IMR-90 (cell line): ENCODE data around the gene CD99L2. TPM values are rescaled to one million over a fixed set of nuclear protein-coding genes. Genes with fewer than 3 reads are reported as not detected.

ENCODE experiments used
- ATAC-seq: fragments of 200-7000 bp; cut with Tn5 transposase; 2 replicates; pipeline ENCODE4 v1.9.1; 2020; ENCODE audit warnings: low read depth, mild to moderate bottlenecking, moderate library complexity
- BruUV-seq: library from RNA; stranded (reverse); fragments of 400-500 nt; replicated peaks from 2 replicates; lab custom pipeline; 2021; lab: Mats Ljungman, UMichigan
- CTCF ChIA-PET: fragments of 300-600 bp; formaldehyde crosslinking; extraction: SDS; loops from one replicate; lab custom pipeline; 2021; ENCODE audit warnings: antibody characterized with exemption; lab: Yijun Ruan, JAX
- POLR2A ChIA-PET: fragments of 300-600 bp; sonication (Branson Sonifier 250); formaldehyde crosslinking; loops from one replicate; lab custom pipeline; 2022; ENCODE audit warnings: antibody characterized with exemption; ENCODE audit not compliant: unreplicated experiment; lab: Charles Lee
- DNase-seq: peaks from one replicate; pipeline ENCODE4 v3.0.0; 2013
- H2AFZ ChIP-seq: replicated peaks from 2 replicates; pipeline ENCODE3; 2013; ENCODE audit warnings: low read length, mild to moderate bottlenecking; ENCODE audit not compliant: poor library complexity
- H2AK5ac ChIP-seq: 2 replicates; pipeline ENCODE4 v1.6.1; 2013; ENCODE audit warnings: low read depth, low read length, inconsistent platforms
- H2AK9ac ChIP-seq: replicated peaks from 2 replicates; pipeline ENCODE3; 2013; ENCODE audit warnings: mild to moderate bottlenecking, low read depth, low read length, moderate library complexity; ENCODE audit not compliant: poor library complexity
- H2BK120ac ChIP-seq: 2 replicates; pipeline ENCODE4 v1.6.1; 2013; ENCODE audit warnings: low read depth, low read length, inconsistent platforms
- H2BK15ac ChIP-seq: 3 replicates; pipeline ENCODE4 v1.6.1; 2013; ENCODE audit warnings: low read depth, low read length, inconsistent platforms
- H2BK20ac ChIP-seq: 2 replicates; pipeline ENCODE4 v1.6.1; 2013; ENCODE audit warnings: low read depth, mild to moderate bottlenecking, inconsistent platforms, low read length, moderate library complexity
- H2BK5ac ChIP-seq: 2 replicates; pipeline ENCODE4 v1.6.1; 2013; ENCODE audit warnings: mild to moderate bottlenecking, low read depth, low read length, inconsistent platforms; ENCODE audit not compliant: poor library complexity, severe bottlenecking
- H3K14ac ChIP-seq: replicated peaks from 2 replicates; pipeline ENCODE4 v1.6.1; 2013; ENCODE audit warnings: low read depth, low read length, inconsistent platforms
- H3K18ac ChIP-seq: 2 replicates; pipeline ENCODE4 v1.6.1; 2013; ENCODE audit warnings: low read depth, low read length, control low read depth
- H3K23ac ChIP-seq: 2 replicates; pipeline ENCODE4 v1.6.1; 2013; ENCODE audit warnings: low read depth, low read length, inconsistent platforms
- H3K27ac ChIP-seq: 2 replicates; pipeline ENCODE4 v1.5.1; 2013; ENCODE audit warnings: mild to moderate bottlenecking, control low read depth, low read length; ENCODE audit not compliant: insufficient read depth
- H3K27me3 ChIP-seq: 2 replicates; pipeline ENCODE4 v1.6.1; 2013; ENCODE audit warnings: low read length; ENCODE audit not compliant: control insufficient read depth, insufficient read depth
- H3K36me3 ChIP-seq: 2 replicates; pipeline ENCODE4 v1.6.1; 2013; ENCODE audit warnings: low read length, mixed read lengths; ENCODE audit not compliant: control insufficient read depth, insufficient read depth
- H3K4ac ChIP-seq: 2 replicates; pipeline ENCODE4 v1.6.1; 2013; ENCODE audit warnings: low read depth, low read length, inconsistent platforms
- H3K4me1 ChIP-seq: 2 replicates; pipeline ENCODE4 v1.6.1; 2013; ENCODE audit warnings: low read length, mixed read lengths; ENCODE audit not compliant: control insufficient read depth, insufficient read depth
- H3K4me2 ChIP-seq: 2 replicates; pipeline ENCODE4 v1.6.1; 2013; ENCODE audit warnings: low read depth, mild to moderate bottlenecking, control low read depth, low read length, moderate library complexity
- H3K4me3 ChIP-seq: 2 replicates; pipeline ENCODE4 v1.5.1; 2013; ENCODE audit warnings: low read depth, mild to moderate bottlenecking, control low read depth, low read length, moderate library complexity; ENCODE audit not compliant: insufficient read depth
- H3K56ac ChIP-seq: 2 replicates; pipeline ENCODE4 v1.6.1; 2013; ENCODE audit warnings: low read length, inconsistent platforms; ENCODE audit not compliant: insufficient read depth; ENCODE audit errors: extremely low read depth
- H3K79me1 ChIP-seq, 2 experiments: 2 replicates each; pipeline ENCODE4 v1.6.1; 2013; ENCODE audit warnings: low read length in 2 of 2, inconsistent platforms in 1 of 2, low read depth in 1 of 2
- H3K9ac ChIP-seq: 2 replicates; pipeline ENCODE4 v1.6.1; 2013; ENCODE audit warnings: low read depth, low read length, control low read depth
- H3K9me1 ChIP-seq: 2 replicates; pipeline ENCODE4 v1.6.1; 2013; ENCODE audit warnings: low read length, inconsistent platforms; ENCODE audit not compliant: insufficient read depth
- H3K9me3 ChIP-seq: 2 replicates; pipeline ENCODE4 v1.6.1; 2013; ENCODE audit warnings: low read length; ENCODE audit not compliant: control insufficient read depth, insufficient read depth
- H4K20me1 ChIP-seq: 2 replicates; pipeline ENCODE4 v1.6.1; 2013; ENCODE audit warnings: low read length, inconsistent platforms; ENCODE audit not compliant: insufficient read depth
- H4K5ac ChIP-seq: 2 replicates; pipeline ENCODE4 v1.6.1; 2013; ENCODE audit warnings: mild to moderate bottlenecking, low read depth, low read length, control low read depth
- H4K8ac ChIP-seq, 2 experiments: 2 replicates each; pipeline ENCODE4 v1.6.1; 2013; ENCODE audit warnings: low read depth in 2 of 2, low read length in 2 of 2, control low read depth in 1 of 2, inconsistent platforms in 1 of 2
- H4K91ac ChIP-seq: 2 replicates; pipeline ENCODE4 v1.6.1; 2013; ENCODE audit warnings: low read depth, low read length, inconsistent platforms; ENCODE audit not compliant: insufficient read depth
- BHLHE40 ChIP-seq: fragments of 150-350 bp; IDR thresholded peaks from 2 replicates; pipeline ENCODE4 v1.6.1; 2016; ENCODE audit warnings: mild to moderate bottlenecking, low read depth, low read length
- CEBPB ChIP-seq: IDR thresholded peaks from 2 replicates; pipeline ENCODE4 v1.6.1; 2012; ENCODE audit warnings: low read depth, low read length, improper control_type of control experiment
- CHD1 ChIP-seq: IDR thresholded peaks from 2 replicates; pipeline ENCODE4 v1.6.1; 2012; ENCODE audit warnings: low read depth, low read length, improper control_type of control experiment
- ELK1 ChIP-seq: fragments of 150-350 bp; IDR thresholded peaks from 2 replicates; pipeline ENCODE4 v1.6.1; 2016; ENCODE audit warnings: low read depth, mild to moderate bottlenecking, low read length, moderate library complexity, borderline replicate concordance
- FOS ChIP-seq: fragments of 150-350 bp; IDR thresholded peaks from 2 replicates; pipeline ENCODE4 v1.6.1; 2016; ENCODE audit warnings: low read depth, low read length
- MAFK ChIP-seq: IDR thresholded peaks from 2 replicates; pipeline ENCODE4 v1.6.1; 2012; ENCODE audit warnings: low read depth, low read length, improper control_type of control experiment
- MAZ ChIP-seq: IDR thresholded peaks from 2 replicates; pipeline ENCODE4 v1.6.1; 2012; ENCODE audit warnings: low read depth, mild to moderate bottlenecking, low read length, improper control_type of control experiment, moderate library complexity, borderline replicate concordance
- MXI1 ChIP-seq: IDR thresholded peaks from 2 replicates; pipeline ENCODE4 v1.6.1; 2012; ENCODE audit warnings: low read depth, mild to moderate bottlenecking, low read length, moderate library complexity, borderline replicate concordance
- NFE2L2 ChIP-seq: fragments of 150-350 bp; IDR thresholded peaks from 2 replicates; pipeline ENCODE4 v1.6.1; 2016; ENCODE audit warnings: low read depth, mild to moderate bottlenecking, low read length
- POLR2A ChIP-seq: IDR thresholded peaks from 2 replicates; pipeline ENCODE4 v1.6.1; 2012; ENCODE audit warnings: mild to moderate bottlenecking, low read depth, low read length
- RAD21 ChIP-seq: IDR thresholded peaks from 2 replicates; pipeline ENCODE4 v1.6.1; 2012; ENCODE audit warnings: low read length, improper control_type of control experiment
- RCOR1 ChIP-seq: IDR thresholded peaks from 2 replicates; pipeline ENCODE4 v1.6.1; 2012; ENCODE audit warnings: mild to moderate bottlenecking, low read length, improper control_type of control experiment; ENCODE audit not compliant: insufficient replicate concordance
- RFX5 ChIP-seq: IDR thresholded peaks from 2 replicates; pipeline ENCODE4 v1.8.0; 2012; ENCODE audit warnings: low read depth, mild to moderate bottlenecking, low read length, moderate library complexity
- SMC3 ChIP-seq: fragments of 150-350 bp; IDR thresholded peaks from 2 replicates; pipeline ENCODE4 v1.6.1; 2016; ENCODE audit warnings: low read depth, mild to moderate bottlenecking, antibody characterized with exemption, low read length, moderate library complexity
- USF2 ChIP-seq: fragments of 150-350 bp; IDR thresholded peaks from 2 replicates; pipeline ENCODE4 v1.6.1; 2017; ENCODE audit warnings: mild to moderate bottlenecking, antibody characterized with exemption, low read length, low read depth
- WGBS, 2 experiments: methylation state at CpG; one replicate each; pipeline versions ENCODE4 v1.1.5 to v1.1.7; 2013; ENCODE audit warnings: missing lambda C conversion rate in 2 of 2; ENCODE audit not compliant: insufficient read length in 1 of 2; ENCODE audit errors: extremely low coverage in 2 of 2; 5-methylcytosine and 5-hydroxymethylcytosine counted together
- dilution Hi-C: fragments of 300-500 bp; cut with HindIII; formaldehyde crosslinking; loops from one replicate; pipeline ENCODE4 v1.14.3; 2018; ENCODE audit warnings: low sequenced_read_pairs; ENCODE audit not compliant: unreplicated experiment
- in situ Hi-C: fragments of 300-500 bp; cut with MboI; formaldehyde crosslinking; loops from 3 replicates; pipeline ENCODE4 v1.14.3; 2019; ENCODE audit warnings: low sequenced_read_pairs, inconsistent platforms, mixed read lengths
- intact Hi-C: fragments of 100-400 bp; cut with micrococcal nuclease; formaldehyde crosslinking; loops from 2 replicates; pipeline ENCODE4 v1.10.0; 2022
- polyA plus RNA-seq, 3 experiments: library from polyadenylated mRNA; depleted of rRNA; stranded (reverse); fragments of >200 nt; gene quantifications; 2 replicates each; pipeline ENCODE4 v1.2.3, GENCODE V29; 2012; ENCODE audit warnings: low replicate concordance in 1 of 3
- total RNA-seq: library from RNA; depleted of rRNA; stranded (reverse); fragments of >200 nt; gene quantifications from 2 replicates; pipeline ENCODE4 v1.2.3, GENCODE V29; 2012

Gene CD99L2
- total and polyA plus RNA-seq, 2 of the 4 experiments (the other 2 are of a cell fraction), result 17.4 to 41.4 TPM

- Histone ChIP-seq H3K14ac (no peak overlapping the region), H2BK120ac (no peak overlapping the region), H3K23ac (no peak overlapping the region), H2AFZ (no peak overlapping the region), H4K5ac (no peak overlapping the region), H3K4me1 (no peaks in the 10 kb centered on the region), H2AK9ac (no peak overlapping the region), H3K79me1 (peaks cover 0 to 15% of the 10 kb centered on the region in 2 experiments; a peak in 2 of 4 replicates), H3K9me3 (no peaks in the 10 kb centered on the region), H2BK20ac (no peak overlapping the region), H2BK15ac (no peak overlapping the region), H4K20me1 (no peaks in the 10 kb centered on the region), H4K91ac (no peak overlapping the region), H3K4me3 (no peak overlapping the region), H3K9me1 (no peaks in the 10 kb centered on the region), H3K4ac (no peak overlapping the region), H4K8ac (no peak overlapping the region), H3K4me2 (no peak overlapping the region), H3K36me3 (no peaks in the 10 kb centered on the region), H2BK5ac (no peak overlapping the region), H3K27ac (no peak overlapping the region), H3K18ac (no peak overlapping the region), H3K56ac (no peak overlapping the region), H2AK5ac (no peak overlapping the region), H3K27me3 (no peaks in the 10 kb centered on the region), H3K9ac (no peak overlapping the region)
- BruUV-seq, result no TSS peak
- POLR2A ChIA-PET, result no interaction called here
- in situ Hi-C loops (no loop called here), dilution Hi-C loops (no loop called here), intact Hi-C loops (no loop called here)
- ATAC-seq, result no peak
- DNase-seq, result no peak
- no CpG with 5 or more reads among the region's 5 CpGs for WGBS, 2 experiments
- CTCF ChIA-PET, result no interaction called here
- no peak for TF ChIP-seq POLR2A
- TF ChIP-seq RFX5, result no peak
- TF ChIP-seq RCOR1, result no peak
- no peak for TF ChIP-seq FOS
- no peak for TF ChIP-seq SMC3
- TF ChIP-seq MAFK, result no peak
- no peak for TF ChIP-seq MAZ
- TF ChIP-seq RAD21, result no peak
- no peak for TF ChIP-seq ELK1
- TF ChIP-seq USF2, result no peak
- no peak for TF ChIP-seq MXI1
- TF ChIP-seq CHD1, result no peak
- TF ChIP-seq BHLHE40, result no peak
- TF ChIP-seq NFE2L2, result no peak
- TF ChIP-seq CEBPB, result no peak
These were observed 18.3 kb downstream of the CD99L2 start for GRCh38 chrX:150879855-150880807.
